ENCODE measurements around the gene HOXA3.

HOXA3 gene

DNA sequence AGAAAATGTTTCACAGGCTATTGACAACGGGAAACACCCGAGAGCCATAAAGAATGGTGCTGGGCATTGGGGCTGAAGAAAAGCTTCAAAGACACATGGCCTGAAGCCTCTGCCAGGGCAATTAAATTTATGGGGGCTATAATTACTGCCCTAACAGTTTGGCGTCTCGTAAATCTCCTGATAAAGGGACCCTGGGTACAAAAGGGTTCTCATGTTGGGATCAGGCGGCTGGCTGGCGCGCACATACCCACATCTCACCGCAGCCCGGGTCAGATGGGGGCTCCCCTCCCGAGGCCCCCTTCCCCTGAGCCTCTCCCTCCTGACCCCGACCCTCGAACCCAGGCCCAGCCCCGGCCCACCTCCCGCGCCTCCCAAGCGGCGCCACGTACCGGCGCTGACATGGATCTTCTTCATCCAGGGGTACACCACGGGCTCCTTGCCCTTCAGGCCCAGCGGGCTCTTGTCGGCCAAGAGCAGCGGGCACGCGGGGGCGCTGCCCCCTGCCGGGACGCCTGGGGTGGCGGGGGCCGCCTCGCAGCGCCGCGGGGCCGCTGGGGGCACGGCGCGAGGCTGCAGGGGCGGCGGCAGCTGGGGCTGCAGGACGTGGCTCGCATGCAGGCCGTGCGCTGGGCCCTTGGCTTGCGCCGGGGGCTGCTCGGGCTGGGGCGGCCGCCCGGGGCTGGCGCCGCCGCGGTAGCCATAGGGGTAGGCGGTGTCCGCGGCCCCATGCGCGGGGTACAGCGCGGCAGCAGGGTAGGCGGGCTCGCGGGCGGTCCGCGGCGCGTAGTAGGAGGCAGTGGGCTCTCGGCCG lies 22.4 kb downstream of the HOXA3 start:
- no peak for DNase-seq (ENCODE audit: low read depth in 3 of 3)

DNA sequence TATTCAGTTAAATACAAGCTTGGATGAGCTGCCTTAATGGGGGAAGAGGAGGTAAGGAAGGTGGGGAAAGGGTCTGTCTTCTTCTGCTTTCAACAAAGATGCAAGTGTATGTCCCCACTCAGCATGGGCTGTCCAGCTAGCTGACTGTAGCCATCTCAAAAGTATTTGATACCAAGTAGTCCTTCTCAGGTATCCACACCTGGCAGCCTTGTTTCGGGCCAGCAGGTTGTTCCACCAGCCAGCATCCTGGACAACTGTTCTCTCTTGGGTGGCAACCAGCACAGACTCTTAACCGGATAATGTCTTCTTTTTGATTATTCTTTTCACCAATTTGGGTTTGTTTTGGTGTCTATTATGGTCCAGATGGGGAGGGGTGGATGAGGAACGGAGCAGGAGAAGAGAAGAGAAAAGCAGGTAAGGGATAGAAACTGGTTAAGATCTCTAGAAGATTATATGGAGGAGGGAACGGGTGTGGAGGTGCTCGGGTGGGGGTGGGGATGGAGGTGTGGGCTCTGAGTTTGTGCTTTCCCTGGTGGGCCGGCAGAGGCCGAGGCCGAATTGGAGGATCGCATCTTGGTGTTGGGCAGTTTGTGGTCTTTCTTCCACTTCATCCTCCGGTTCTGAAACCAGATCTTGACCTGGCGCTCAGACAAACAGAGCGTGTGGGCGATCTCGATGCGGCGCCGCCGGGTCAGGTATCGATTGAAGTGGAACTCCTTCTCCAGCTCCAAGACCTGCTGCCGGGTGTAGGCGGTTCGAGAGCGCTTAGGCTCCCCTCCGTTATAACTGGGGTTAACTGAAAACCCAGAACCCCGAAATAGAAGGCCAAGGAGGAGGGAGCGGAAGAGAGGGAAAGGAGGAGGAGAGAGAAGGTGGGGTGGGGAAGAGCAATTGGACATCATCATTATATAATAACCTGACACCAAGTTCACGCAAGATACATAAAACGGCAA lies 23.3 kb downstream of the HOXA3 start:
- DNase-seq (ENCODE audit: low read depth in 3 of 3), result no peak

DNA sequence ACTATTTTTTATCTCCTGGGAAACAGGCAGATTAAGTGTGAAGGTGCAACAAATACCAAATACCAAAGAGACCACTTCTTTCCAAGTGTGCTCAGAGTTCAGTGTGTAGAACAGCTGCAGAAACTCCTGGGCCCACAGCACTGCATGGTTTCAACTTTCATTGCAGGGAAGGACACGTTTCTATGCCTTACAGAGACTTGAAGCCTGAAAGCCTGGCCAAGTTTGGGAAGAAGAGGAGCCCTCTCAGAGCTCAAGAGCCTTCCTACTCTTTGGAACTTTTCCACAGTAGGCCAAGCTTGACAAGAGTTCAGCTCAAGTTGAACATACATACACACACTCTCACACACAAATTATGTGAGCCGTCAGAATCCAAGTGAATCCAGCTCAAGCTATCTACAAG lies 24.3 kb downstream of the HOXA3 start:
- no peak for DNase-seq (ENCODE audit: low read depth in 3 of 3)

DNA sequence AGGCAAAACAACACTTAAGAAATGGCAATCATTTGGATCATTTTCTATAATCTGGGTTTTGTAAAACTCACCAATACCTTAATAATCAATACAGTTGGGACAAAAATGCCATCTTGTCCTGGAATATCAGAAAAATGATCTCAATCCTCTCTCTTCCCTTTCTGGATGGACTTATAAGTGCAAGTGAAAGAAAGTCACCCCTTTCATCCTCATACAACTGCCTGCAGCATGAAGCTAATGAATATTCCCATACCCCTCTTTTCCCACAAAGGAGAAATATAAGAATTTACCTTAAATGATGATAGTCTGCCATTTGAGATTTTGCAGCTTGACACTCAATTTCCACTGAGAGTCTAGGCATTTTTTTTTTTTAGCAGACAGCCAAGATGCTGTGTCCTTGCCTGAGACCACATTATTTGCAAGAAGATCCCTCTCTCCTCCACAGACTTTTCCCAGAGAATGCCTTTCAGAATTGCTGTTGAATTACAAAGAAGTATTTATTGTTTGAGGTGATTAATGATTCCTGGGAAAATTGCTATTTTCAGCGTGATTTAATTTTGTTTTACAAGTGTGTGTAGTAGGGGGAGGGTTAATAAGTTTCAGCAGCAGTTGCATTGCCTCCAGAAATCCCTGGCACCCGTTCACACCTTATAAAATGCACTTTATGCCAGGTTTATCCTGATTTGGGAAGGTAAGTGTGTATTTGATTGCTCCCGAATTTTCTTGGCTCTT lies 25.6 kb downstream of the HOXA3 start:
- DNase-seq (ENCODE audit: low read depth in 3 of 3), result no peak

DNA sequence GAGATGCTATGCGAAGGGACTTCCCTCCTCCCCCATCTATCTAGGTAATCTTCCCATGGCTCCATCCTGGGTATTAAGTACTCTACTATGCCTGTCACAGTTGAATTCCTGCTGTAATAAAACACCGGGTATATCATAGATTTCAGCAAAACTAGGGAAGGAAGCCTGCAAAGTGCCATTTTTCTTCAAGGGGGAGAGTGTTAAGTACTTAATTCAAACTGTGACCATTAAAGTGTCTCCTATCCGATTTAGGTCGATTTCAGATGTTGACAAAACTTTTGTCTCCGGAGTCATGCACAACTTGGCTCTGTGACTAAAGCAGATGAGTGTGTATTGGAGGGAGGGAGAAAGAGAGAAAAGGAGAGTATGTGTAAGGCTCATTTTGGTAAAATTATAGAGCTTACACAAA lies 26.4 kb downstream of the HOXA3 start:
- DNase-seq (ENCODE audit: low read depth in 3 of 3), result no peak

DNA sequence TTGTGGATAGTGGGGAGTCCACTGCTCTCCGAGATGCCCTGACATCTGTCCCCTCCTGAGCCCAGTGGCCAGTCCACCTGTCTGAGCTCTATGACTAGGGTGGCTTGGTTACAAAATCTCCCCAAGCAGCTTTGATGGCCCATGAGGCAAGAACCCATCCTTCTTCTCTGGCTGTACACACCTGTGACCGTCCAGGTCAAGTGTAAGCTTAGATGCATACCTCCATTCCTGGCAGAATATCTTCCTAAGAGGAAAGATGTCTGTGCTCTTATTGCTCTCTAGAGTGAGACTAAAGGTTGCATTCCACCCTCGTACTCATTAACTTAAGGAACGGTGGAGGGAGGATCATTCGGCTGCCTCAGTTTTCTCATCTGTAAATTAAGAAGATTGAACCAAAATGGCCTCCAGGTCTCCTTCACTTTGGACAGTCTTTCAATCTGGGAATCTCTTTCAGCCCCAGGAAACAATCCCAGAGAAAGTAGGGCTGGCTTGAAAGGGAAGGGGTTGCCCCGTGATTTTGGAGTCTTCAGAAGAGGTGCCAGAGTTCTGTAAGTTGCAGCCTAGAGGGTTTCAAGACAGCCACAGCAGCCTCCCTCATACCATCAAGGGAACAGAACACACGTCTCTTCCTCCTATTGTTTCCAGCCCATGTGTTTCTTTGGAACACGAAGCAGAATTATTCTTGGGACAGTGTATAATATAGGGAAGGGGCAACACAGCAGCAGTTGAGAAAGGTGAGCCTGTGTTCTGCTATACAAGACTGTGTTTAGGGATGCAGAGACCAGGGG lies 27.3 kb downstream of the HOXA3 start:
- DNase-seq (ENCODE audit: low read depth in 3 of 3), result no peak

DNA sequence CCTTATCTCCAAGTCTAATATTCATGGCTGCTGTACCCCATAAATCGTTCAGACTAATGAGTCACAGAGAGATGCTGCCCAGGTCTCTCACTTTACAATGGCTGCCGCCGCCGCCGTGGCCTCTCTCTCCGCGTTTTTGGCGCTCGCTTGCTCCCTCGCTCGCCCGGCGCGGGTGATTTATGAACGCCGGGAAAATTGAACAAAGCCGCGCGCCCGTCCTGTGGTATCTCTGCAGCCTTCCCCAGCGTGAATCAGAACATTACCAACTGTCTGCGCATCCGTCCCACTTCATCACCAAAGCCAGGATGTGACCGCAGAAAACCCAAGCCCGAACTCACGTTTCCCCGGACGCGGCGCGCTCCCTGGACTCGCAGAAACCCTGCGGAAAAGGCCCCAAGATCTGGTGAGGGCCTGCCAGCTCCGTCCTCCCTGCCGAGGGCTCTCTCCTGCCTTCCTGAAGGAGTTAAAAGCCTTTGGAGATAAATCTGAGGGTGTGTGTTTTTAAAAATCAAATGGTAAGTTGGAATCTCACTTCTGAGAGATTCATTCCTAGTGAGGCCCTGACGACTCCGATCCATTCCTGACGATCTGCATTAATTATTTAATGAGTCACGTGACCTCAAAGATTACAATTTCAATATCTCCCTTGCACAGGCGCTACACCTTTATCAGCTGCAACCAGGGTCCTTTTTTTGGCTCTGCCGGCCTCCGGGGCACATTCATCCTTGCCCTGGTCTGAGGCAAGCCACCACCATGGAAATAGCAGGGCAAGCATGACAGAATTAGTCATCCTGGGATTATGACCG lies 28.1 kb downstream of the HOXA3 start:
- no peak for DNase-seq (ENCODE audit: low read depth in 3 of 3)

DNA sequence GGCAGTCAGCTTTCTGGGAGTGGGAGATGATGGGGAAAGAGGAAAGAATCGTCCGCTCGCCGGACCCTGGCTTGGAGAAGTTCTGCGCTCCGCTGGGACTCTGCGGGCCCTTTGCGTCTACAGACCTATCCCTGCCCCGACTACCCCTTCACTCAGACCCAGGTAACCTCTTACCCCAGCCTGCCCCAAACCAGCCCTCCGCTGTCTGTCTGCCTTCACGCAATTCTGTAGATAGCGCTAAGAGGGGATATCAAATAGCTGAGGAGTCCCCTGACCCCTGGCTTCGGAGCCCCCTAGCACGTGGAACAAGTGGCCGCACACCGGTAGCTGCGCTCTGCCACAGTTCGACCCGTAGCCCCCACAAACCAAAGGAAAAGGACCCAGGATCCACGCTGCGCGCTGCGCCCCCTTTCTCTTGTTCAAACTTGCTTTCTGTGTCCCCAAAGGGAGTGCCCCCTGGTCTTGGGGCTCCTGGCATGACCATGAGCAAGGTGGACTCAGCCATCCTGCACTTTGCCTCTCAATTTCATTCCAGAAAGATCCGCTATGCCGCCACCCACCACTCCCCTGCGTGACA lies 28.8 kb downstream of the HOXA3 start:
- DNase-seq (ENCODE audit: low read depth in 3 of 3), result no peak

DNA sequence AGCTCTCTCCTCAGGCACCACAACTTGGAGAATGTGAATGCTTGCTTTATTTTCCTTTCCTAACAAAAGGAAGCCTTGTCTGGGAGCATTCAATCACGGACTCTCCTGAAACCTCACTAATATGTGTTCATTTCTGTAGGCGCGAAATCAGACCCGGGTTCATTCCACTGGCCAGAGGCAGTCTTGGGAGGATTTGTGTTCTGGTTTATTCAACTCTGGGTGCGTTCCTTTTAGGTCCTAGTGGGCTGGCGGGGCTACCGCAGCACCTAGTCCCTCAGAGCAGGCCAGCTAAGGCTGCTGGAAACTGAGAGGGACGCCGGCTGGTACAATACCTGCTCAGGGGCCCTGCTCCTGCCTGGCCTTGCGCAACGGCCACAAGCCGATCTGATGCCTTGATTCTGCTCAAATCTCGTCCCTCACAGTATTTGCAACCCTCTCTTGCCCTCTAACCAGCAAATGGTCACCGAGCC lies 29.3 kb downstream of the HOXA3 start:
- DNase-seq (ENCODE audit: low read depth in 3 of 3), result no peak

DNA sequence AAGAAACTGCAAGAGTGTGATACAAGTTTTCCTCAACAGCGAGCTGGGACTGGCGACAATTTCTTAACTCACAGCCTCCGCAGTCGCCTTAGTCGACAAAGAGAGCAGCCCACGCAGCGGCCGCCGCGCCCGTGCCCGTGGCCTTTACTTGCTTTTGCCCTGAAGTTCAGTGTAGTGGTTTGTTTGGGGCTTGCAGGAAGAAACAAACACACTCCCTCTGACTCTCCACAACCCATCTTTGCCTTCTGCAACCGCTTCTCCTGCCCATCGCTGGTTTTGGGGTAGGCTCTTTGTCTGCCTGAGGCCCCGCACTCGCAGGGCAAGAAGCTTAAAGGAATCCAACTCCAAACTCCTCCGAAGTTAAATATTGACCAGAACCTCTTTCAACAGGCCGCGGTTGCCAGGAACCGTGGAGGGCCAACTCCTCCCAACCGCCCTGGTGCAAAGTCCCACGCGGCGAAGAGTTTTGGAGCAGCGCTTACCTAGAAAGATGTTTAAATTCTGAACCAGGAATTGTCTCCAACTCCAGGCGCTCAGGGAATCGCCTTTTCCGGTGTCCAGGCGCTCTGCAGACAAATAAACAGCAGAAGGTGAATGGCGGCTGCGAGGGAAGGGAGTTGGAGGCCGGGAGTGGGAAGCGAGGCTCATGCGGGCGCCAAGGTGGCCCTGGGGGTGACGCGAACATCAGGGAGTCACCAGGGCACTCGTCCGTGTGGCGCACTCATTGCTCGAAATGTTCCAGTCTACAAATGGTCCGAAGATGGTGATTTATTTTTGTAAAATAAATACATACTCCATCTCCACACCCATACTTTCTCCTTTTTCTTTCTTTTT lies 30.1 kb downstream of the HOXA3 start:
- DNase-seq (ENCODE audit: low read depth in 3 of 3), result no peak

DNA sequence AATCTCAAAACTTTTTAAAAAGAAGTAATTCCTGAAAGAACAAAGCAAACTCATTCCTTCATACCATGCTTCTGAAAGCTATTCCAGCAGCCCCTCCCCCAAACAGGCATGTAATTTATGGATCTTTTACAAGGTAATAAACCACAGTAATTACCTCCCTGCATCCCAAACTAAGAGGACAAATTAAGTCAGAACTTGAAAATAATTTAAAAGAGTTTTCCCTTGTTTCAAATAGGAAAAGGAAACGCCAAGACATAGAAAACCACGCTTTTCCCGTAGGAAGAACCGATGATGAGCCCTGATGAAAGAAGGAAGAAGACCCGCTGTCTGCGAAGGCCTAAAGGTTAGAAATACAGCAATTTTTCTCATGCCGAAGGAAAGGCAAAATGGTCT lies 30.7 kb downstream of the HOXA3 start:
- no peak for DNase-seq (ENCODE audit: low read depth in 3 of 3)

DNA sequence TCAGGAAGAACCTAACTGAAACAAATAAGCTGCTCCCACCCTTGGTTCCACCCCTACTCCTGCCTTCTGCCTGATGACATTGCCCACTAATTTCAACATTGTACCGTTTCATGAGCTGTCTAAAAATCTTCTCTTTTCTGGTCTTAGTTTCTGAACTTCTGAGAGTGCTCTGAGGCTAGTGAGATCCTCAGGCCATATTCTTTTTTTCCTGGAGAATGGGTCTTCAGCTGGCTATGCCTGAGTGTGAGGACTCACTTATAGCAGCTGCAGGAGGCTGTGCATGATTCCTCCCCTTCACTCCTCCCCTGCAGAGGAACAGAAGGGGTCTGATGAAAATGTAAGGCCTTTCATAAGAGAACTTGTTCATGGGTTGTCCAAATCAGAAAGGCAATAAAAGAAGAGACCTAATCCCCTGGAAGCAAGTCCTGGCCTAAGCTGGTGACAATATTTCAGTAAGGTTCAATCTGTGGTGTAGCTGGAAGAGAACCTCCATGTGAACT lies 32.9 kb downstream of the HOXA3 start:
- no peak for DNase-seq (ENCODE audit: low read depth in 3 of 3)

DNA sequence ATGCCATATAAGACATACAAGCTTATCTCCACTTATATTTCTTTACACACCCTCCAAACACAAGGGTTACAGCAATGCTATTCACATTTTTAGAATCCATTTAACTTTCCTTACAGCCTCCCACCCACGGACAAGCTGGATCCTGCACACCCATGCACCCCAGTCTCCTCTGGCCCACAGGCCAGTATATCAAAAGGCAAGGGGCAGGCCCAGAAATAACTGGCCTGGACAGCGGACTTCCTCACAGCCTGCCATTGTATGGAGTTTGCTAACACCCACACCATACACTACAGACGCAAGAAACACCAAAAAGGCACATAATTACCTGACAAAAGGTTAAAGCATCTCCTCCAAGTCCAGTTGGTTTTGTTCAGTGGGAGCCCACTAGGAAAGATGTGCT lies 33.8 kb downstream of the HOXA3 start:
- no peak for DNase-seq (ENCODE audit: low read depth in 3 of 3)

DNA sequence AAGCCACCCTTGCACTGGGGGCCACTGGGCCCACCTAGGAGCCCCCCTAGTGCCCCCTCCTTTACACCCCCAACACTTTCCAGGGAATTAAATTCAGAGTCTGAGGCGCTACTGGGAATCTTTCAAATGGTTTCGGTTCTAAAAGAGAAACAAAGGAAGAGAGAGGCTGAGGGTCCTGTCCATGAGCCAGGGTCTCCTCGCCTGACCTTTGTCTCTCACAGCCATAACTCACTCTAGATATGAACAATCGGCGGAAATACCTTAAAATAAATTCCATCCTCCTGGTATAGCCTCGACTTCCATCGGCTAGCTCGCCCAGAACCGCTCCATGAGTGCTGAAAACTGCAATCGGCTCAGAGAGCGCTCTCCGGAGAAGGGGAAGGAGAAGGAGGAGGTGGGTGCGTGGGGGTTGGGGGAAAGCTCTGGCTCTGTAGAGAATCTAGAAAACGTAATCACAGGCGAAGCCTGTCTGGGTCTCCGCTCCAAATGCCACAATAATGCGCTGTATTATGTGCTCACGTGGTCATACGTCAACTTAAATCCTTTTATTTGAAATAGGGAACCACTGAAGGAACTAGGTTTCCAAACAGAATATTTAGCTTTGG lies 34.4 kb downstream of the HOXA3 start:
- no peak for DNase-seq (ENCODE audit: low read depth in 3 of 3)

DNA sequence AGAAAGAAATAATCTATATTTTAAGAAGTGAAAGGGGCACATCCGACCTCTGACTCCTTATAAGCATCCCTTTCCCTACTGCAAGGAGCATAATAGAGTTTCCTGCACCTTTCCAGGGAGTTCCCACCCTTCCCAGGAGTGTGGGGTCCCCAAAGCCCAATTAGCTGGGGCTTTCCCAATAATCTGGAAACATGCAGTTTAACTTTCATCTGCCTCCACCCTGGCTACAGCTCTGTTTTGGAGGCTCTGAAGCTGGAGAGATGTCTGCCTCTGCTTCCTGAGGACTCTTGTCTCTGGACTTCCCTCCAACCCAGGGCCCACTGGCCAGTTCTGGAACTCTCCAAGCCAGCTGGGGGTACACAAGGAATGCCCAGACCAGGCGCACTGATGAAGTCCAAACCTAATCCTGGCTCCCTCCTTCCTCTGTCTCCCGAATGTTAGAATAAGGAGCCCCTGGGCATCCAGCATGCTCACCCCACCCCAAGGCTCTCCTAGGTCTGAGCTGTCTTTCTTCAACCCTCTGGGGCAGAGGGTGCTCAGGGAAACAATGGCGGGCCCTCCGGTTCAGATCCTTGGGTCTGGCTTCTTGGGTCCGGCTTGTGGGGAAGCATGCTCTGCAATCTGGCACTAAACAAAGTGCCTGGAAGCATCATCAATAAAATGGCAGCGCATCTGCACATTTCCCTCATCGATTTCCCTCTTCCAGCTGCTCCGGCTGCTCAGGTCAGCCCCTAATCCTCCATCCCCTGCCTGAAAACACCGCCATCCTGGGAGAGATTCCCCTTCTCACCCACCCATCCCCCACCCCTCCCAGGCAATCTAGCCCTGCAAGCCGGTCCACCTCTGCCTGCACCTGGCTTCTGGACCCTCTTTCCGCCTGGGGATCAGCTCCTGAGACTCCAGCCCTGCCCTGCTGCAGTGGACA lies 35.2 kb downstream of the HOXA3 start:
- no peak for DNase-seq (ENCODE audit: low read depth in 3 of 3)

DNA sequence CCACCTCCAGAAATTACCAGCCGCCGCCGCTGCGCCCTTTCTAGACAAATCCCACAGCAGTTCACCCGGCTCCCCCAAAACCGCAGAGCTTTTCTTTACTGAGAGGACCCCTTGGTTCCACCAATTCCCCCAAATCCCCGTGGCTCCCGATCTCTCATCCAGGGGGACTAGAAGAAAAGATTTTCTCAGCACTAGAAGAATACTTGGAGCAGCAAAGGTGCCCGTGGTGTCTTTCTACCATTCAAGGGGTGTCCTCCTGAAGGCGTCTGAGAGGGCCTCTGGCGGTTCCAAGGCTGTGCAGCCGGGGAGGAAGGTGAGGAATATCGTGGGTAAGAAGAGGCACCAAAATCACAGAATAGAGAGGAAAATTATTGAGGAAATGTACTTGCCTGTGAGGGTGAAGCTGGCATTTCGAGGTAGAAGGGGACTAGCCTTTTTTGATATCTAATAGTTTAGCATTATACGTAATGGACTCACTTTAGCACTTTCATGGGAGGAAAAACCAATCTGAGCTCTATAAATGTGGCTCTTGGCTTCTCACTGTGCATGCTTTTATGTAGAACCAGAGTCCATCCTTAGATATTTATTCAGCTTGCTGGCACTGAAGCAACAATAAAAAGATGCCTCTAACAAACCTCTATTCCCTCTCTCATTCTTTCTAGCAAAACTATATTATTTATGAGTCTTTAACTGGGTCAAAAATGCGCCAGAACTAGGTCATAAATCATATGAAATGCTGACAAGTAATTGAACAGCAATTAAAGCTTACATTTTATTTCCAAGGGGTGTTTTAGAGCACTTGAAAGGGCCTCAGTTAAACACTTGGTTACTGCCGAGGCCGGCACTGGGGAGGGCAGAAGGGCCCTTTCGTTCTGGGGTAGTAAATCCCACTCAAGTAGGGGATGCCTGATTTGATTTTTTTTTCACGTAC lies 36.1 kb downstream of the HOXA3 start:
- DNase-seq (ENCODE audit: low read depth in 3 of 3), result no peak
